ENCODE data around the gene PTPDC1. TPM values are rescaled to one million over a fixed set of nuclear protein-coding genes. Genes with fewer than 3 reads are reported as not detected.

PTPDC1 gene
- total RNA-seq, 1 donor from 2014 or later, result 9.5 TPM

- Mint-ChIP-seq H3K9me3 (peaks cover 3% of the 10 kb centered on the region), H3K27me3 (ENCODE audit: low read depth) (no peaks in the 10 kb centered on the region), H3K4me1 (peaks cover 2% of the 10 kb centered on the region)
These were observed 7.7 kb upstream of the PTPDC1 start for GRCh38 chr9:94076557-94076956.

DNA sequence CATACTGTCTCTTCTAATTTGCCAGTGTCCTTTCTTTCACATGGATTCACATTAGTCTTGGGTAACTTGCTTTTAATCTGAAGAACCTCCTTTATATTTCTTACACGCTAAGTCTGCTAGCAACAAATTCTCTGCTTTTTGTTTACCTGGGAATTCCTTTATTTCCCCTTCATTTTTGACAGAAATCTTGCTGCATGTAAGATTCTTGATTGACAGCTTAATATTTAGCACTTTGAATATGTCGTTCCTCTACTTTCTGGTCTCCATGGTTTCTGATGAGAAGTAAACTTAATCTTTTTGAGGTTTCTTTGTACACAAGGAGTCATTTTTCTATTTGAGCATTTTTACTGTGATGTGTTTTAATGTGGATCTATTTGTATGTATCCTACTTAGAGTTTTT, 6.2 kb upstream of the PTPDC1 start:
- H3K9me3 Mint-ChIP-seq, result no peaks in the 10 kb centered on the region
- DNase-seq (ENCODE audit: low read depth, low spot score), result no peak
- no peak overlapping the region for H3K4me3 Mint-ChIP-seq
- peaks cover 5% of the 10 kb centered on the region for H3K4me1 Mint-ChIP-seq
- H3K36me3 Mint-ChIP-seq (ENCODE audit: low read depth), result peaks cover 4% of the 10 kb centered on the region
- TF ChIP-seq, protein P1, sequence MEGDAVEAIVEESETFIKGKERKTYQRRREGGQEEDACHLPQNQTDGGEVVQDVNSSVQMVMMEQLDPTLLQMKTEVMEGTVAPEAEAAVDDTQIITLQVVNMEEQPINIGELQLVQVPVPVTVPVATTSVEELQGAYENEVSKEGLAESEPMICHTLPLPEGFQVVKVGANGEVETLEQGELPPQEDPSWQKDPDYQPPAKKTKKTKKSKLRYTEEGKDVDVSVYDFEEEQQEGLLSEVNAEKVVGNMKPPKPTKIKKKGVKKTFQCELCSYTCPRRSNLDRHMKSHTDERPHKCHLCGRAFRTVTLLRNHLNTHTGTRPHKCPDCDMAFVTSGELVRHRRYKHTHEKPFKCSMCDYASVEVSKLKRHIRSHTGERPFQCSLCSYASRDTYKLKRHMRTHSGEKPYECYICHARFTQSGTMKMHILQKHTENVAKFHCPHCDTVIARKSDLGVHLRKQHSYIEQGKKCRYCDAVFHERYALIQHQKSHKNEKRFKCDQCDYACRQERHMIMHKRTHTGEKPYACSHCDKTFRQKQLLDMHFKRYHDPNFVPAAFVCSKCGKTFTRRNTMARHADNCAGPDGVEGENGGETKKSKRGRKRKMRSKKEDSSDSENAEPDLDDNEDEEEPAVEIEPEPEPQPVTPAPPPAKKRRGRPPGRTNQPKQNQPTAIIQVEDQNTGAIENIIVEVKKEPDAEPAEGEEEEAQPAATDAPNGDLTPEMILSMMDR (conservative IDR thresholded peaks at IDR 0.05), result no peak
- H3K27ac Mint-ChIP-seq (ENCODE audit: unreplicated experiment), result no peak overlapping the region
- no peaks in the 10 kb centered on the region for H3K27me3 Mint-ChIP-seq (ENCODE audit: low read depth)

More at GRCh38 chr9:94076557-94076956, 7.7 kb upstream of the PTPDC1 start:
- no peak for DNase-seq (ENCODE audit: low read depth, low spot score)
- Mint-ChIP-seq H3K4me3 (no peak overlapping the region), H3K27ac (ENCODE audit: unreplicated experiment) (no peak overlapping the region), H3K36me3 (ENCODE audit: low read depth) (peaks cover 13% of the 10 kb centered on the region)
- TF ChIP-seq, protein P1 (conservative IDR thresholded peaks at IDR 0.05), result no peak

- H3K9me3 Mint-ChIP-seq, result no peaks in the 10 kb centered on the region
- no peak overlapping the region for H3K4me3 Mint-ChIP-seq
- peaks cover 15% of the 10 kb centered on the region for H3K4me1 Mint-ChIP-seq
- no peaks in the 10 kb centered on the region for H3K27me3 Mint-ChIP-seq (ENCODE audit: low read depth)
- no peak overlapping the region for H3K27ac Mint-ChIP-seq (ENCODE audit: unreplicated experiment)
- peaks cover 4% of the 10 kb centered on the region for H3K36me3 Mint-ChIP-seq (ENCODE audit: low read depth)
- no peak for DNase-seq (ENCODE audit: low read depth, low spot score)
- TF ChIP-seq, protein P1 (conservative IDR thresholded peaks at IDR 0.05), result no peak
These were observed 5.0 kb upstream of the PTPDC1 start for GRCh38 chr9:94079236-94079635.

DNA sequence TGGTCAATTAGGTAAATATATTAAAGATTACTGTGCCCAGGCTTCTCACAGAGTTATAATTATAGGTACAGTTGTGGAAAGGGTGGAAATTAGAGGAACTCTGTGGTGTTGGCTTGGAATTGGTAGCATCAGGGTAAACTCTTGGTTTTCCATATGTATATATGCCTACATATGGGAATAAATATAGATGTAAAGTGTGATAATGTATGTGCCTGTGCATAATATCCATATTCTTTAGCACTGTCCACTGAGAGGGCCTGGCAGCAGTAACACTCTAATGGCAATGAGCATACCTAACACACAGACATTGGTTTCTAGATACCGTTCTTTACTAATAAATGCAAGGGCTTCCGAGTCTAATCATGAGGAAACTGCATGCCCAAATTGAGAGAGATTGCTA, 4.0 kb upstream of the PTPDC1 start:
- Mint-ChIP-seq H3K27ac (ENCODE audit: unreplicated experiment) (no peak overlapping the region), H3K4me1 (peaks cover 24% of the 10 kb centered on the region), H3K4me3 (no peak overlapping the region), H3K9me3 (no peaks in the 10 kb centered on the region), H3K27me3 (ENCODE audit: low read depth) (no peaks in the 10 kb centered on the region), H3K36me3 (ENCODE audit: low read depth) (peaks cover 4% of the 10 kb centered on the region)
- TF ChIP-seq, protein P1 (conservative IDR thresholded peaks at IDR 0.05), result no peak
- no peak for DNase-seq (ENCODE audit: low read depth, low spot score)

GRCh38 chr9:94081435-94081834, 2.8 kb upstream of the PTPDC1 start:
- peaks cover 4% of the 10 kb centered on the region for H3K36me3 Mint-ChIP-seq (ENCODE audit: low read depth)
- no peaks in the 10 kb centered on the region for H3K27me3 Mint-ChIP-seq (ENCODE audit: low read depth)
- H3K9me3 Mint-ChIP-seq, result no peaks in the 10 kb centered on the region
- H3K4me3 Mint-ChIP-seq, result no peak overlapping the region
- H3K4me1 Mint-ChIP-seq, result peaks cover 25% of the 10 kb centered on the region
- DNase-seq (ENCODE audit: low read depth, low spot score), result no peak
- H3K27ac Mint-ChIP-seq (ENCODE audit: unreplicated experiment), result no peak overlapping the region
- TF ChIP-seq, protein P1 (conservative IDR thresholded peaks at IDR 0.05), result no peak

Data from neural crest cell (in vitro differentiated cells).